H9 (cell line): ENCODE data around the gene DOCK9. TPM values are rescaled to one million over a fixed set of nuclear protein-coding genes. Genes with fewer than 3 reads are reported as not detected.

ENCODE experiments used
- DNase-seq: peaks from one replicate; pipeline ENCODE4 v3.0.0-alpha.2; 2017
- H2AFZ ChIP-seq: one replicate; pipeline ENCODE4 v1.6.1; 2013; ENCODE audit warnings: mild to moderate bottlenecking, low read length, control low read depth, moderate library complexity
- H2AK5ac ChIP-seq: 2 replicates; pipeline ENCODE4 v1.6.1; 2013; ENCODE audit warnings: low read length, control low read depth, mixed read lengths; ENCODE audit not compliant: insufficient read length
- H2BK120ac ChIP-seq: one replicate; pipeline ENCODE4 v1.6.1; 2013; ENCODE audit warnings: low read depth, mild to moderate bottlenecking, low read length, control low read depth, inconsistent platforms; ENCODE audit not compliant: poor library complexity, severe bottlenecking
- H2BK12ac ChIP-seq: 2 replicates; pipeline ENCODE4 v1.6.1; 2013; ENCODE audit warnings: low read length, control low read depth, mixed read lengths, low read depth; ENCODE audit not compliant: insufficient read length
- H2BK15ac ChIP-seq: 2 replicates; pipeline ENCODE4 v1.6.1; 2013; ENCODE audit warnings: low read depth, low read length, control low read depth
- H2BK20ac ChIP-seq: one replicate; pipeline ENCODE4 v1.6.1; 2013; ENCODE audit warnings: low read depth, mild to moderate bottlenecking, low read length, control low read depth, inconsistent platforms; ENCODE audit not compliant: poor library complexity, severe bottlenecking
- H2BK5ac ChIP-seq: 2 replicates; pipeline ENCODE4 v1.6.1; 2013; ENCODE audit warnings: low read length, control low read depth, mixed read lengths; ENCODE audit not compliant: insufficient read length
- H3K14ac ChIP-seq: 2 replicates; pipeline ENCODE4 v1.6.1; 2013; ENCODE audit warnings: low read length, control low read depth; ENCODE audit not compliant: insufficient read depth
- H3K18ac ChIP-seq: 2 replicates; pipeline ENCODE4 v1.6.1; 2013; ENCODE audit warnings: low read depth, mild to moderate bottlenecking, mixed read lengths, low read length, control low read depth; ENCODE audit not compliant: insufficient read length
- H3K23ac ChIP-seq: 2 replicates; pipeline ENCODE4 v1.6.1; 2013; ENCODE audit warnings: low read length, control low read depth, mixed read lengths, low read depth; ENCODE audit not compliant: insufficient read length
- H3K23me2 ChIP-seq: 2 replicates; pipeline ENCODE4 v1.6.1; 2013; ENCODE audit warnings: low read depth, mild to moderate bottlenecking, mixed read lengths, low read length, control low read depth; ENCODE audit not compliant: insufficient read length, poor library complexity, severe bottlenecking
- H3K27ac ChIP-seq: 2 replicates; pipeline ENCODE4 v1.5.1; 2013; ENCODE audit warnings: low read length, control low read depth, mixed read lengths, low read depth; ENCODE audit not compliant: insufficient read length
- H3K27me3 ChIP-seq: 2 replicates; pipeline ENCODE4 v1.6.1; 2013; ENCODE audit warnings: low read length, control low read depth, inconsistent platforms; ENCODE audit not compliant: insufficient read depth
- H3K4ac ChIP-seq: 2 replicates; pipeline ENCODE4 v1.6.1; 2013; ENCODE audit warnings: low read depth, mild to moderate bottlenecking, control low read depth, inconsistent platforms, low read length, moderate library complexity
- H3K4me1 ChIP-seq: 2 replicates; pipeline ENCODE4 v1.6.1; 2013; ENCODE audit warnings: low read length, control low read depth, inconsistent platforms; ENCODE audit not compliant: insufficient read depth
- H3K4me2 ChIP-seq: 2 replicates; pipeline ENCODE4 v1.6.1; 2013; ENCODE audit warnings: low read length, control low read depth, mixed read lengths; ENCODE audit not compliant: insufficient read length, insufficient read depth
- H3K56ac ChIP-seq: 2 replicates; pipeline ENCODE4 v1.6.1; 2013; ENCODE audit warnings: low read depth, mild to moderate bottlenecking, mixed read lengths, low read length, control low read depth; ENCODE audit not compliant: insufficient read length
- H3K79me1 ChIP-seq: 2 replicates; pipeline ENCODE4 v1.6.1; 2013; ENCODE audit warnings: low read depth, mild to moderate bottlenecking, moderate library complexity, low read length, control low read depth, inconsistent platforms; ENCODE audit not compliant: insufficient read depth, poor library complexity, severe bottlenecking
- H3K79me2 ChIP-seq: 2 replicates; pipeline ENCODE4 v1.6.1; 2013; ENCODE audit warnings: low read length, control low read depth, inconsistent platforms; ENCODE audit not compliant: insufficient read depth
- H3K9ac ChIP-seq: 2 replicates; pipeline ENCODE4 v1.6.1; 2013; ENCODE audit warnings: low read length, control low read depth, mixed read lengths; ENCODE audit not compliant: insufficient read length; ENCODE audit errors: extremely low read depth
- H3K9me3 ChIP-seq: one replicate; pipeline ENCODE4 v1.6.1; 2013; ENCODE audit warnings: low read depth, low read length, inconsistent platforms; ENCODE audit not compliant: control insufficient read depth
- H3T11ph ChIP-seq: one replicate; pipeline ENCODE4 v1.6.1; 2013; ENCODE audit warnings: mild to moderate bottlenecking, low read length, control low read depth, inconsistent platforms
- H4K20me1 ChIP-seq: one replicate; pipeline ENCODE4 v1.6.1; 2013; ENCODE audit not compliant: control insufficient read depth, insufficient read length, insufficient read depth
- H4K5ac ChIP-seq: 2 replicates; pipeline ENCODE4 v1.6.1; 2013; ENCODE audit warnings: low read depth, mild to moderate bottlenecking, mixed read lengths, low read length, control low read depth; ENCODE audit not compliant: insufficient read length
- H4K8ac ChIP-seq: replicated peaks from 2 replicates; pipeline ENCODE4 v1.6.1; 2013; ENCODE audit warnings: low read length, control low read depth, mixed read lengths, low read depth; ENCODE audit not compliant: insufficient read length
- H4K91ac ChIP-seq: 2 replicates; pipeline ENCODE4 v1.6.1; 2013; ENCODE audit warnings: low read depth, mild to moderate bottlenecking, moderate library complexity, mixed read lengths, low read length, control low read depth; ENCODE audit not compliant: insufficient read length
- H3K27ac Mint-ChIP-seq, 3 experiments: 2 replicates in 2 of 3; 3 replicates in 1 of 3; pipeline ENCODE4 v1.8.0; 2020 to 2021; ENCODE audit warnings: mixed read lengths in 3 of 3, mild to moderate bottlenecking in 1 of 3, moderate library complexity in 1 of 3
- H3K27me3 Mint-ChIP-seq: 2 replicates; pipeline ENCODE4 v1.8.0; 2021; ENCODE audit warnings: low read depth, mild to moderate bottlenecking, moderate library complexity, mixed read lengths
- H3K36me3 Mint-ChIP-seq, 3 experiments: 2 replicates in 2 of 3; 3 replicates in 1 of 3; pipeline ENCODE4 v1.8.0; 2020 to 2021; ENCODE audit warnings: low read depth in 3 of 3, mixed read lengths in 3 of 3; ENCODE audit not compliant: insufficient read depth in 1 of 3
- H3K4me1 Mint-ChIP-seq, 2 experiments: 2 replicates each; pipeline ENCODE4 v1.8.0; 2020; ENCODE audit warnings: mixed read lengths in 2 of 2
- H3K4me3 Mint-ChIP-seq, 2 experiments: 2 replicates in 1 of 2; 3 replicates in 1 of 2; pipeline ENCODE4 v1.8.0; 2020 to 2021; ENCODE audit warnings: mild to moderate bottlenecking in 2 of 2, mixed read lengths in 2 of 2, moderate library complexity in 1 of 2
- H3K9me3 Mint-ChIP-seq, 2 experiments: 2 replicates in 1 of 2; 3 replicates in 1 of 2; pipeline ENCODE4 v1.8.0; 2020; ENCODE audit warnings: mild to moderate bottlenecking in 2 of 2, mixed read lengths in 2 of 2, moderate library complexity in 1 of 2
- CTCF ChIP-seq: fragments of 200-600 bp; sonication (generic); conservative IDR thresholded peaks from 3 replicates; pipeline ENCODE4 v1.8.0; 2021; ENCODE audit warnings: antibody characterized with exemption, mild to moderate bottlenecking
- WGBS: extraction: QIAGEN DNeasy Blood & Tissue Kit; methylation state at CpG from one replicate; pipeline ENCODE4 v1.1.7; 2013; ENCODE audit warnings: missing lambda C conversion rate, low lambda C conversion rate, mixed read lengths; ENCODE audit not compliant: insufficient read length; ENCODE audit errors: extremely low coverage; 5-methylcytosine and 5-hydroxymethylcytosine counted together
- total RNA-seq: library from RNA; stranded (reverse); gene quantifications from 2 replicates; pipeline ENCODE4 v1.2.1, GENCODE V29; 2021

DOCK9 gene
- total RNA-seq, 1 experiment from 2014 or later: 23.0 TPM

- Histone ChIP-seq H4K91ac (no peak overlapping the region), H3K18ac (no peak overlapping the region), H4K5ac (no peak overlapping the region), H3T11ph (no peak overlapping the region), H3K4me2 (no peak overlapping the region), H3K4ac (no peak overlapping the region), H3K79me2 (0 out of 2 replicates have a peak, but pooled peaks cover 1% of the 10 kb centered on the region), H3K79me1 (no peaks in the 10 kb centered on the region), H3K4me1 (peaks cover 11% of the 10 kb centered on the region), H2BK20ac (no peak overlapping the region), H2AFZ (no peak overlapping the region), H3K23ac (no peak overlapping the region), H3K23me2 (no peaks in the 10 kb centered on the region), H2BK15ac (no peak overlapping the region), H4K20me1 (no peaks in the 10 kb centered on the region), H3K27me3 (no peaks in the 10 kb centered on the region), H3K9ac (no peak overlapping the region), H4K8ac (no peak overlapping the region), H2BK5ac (no peak overlapping the region), H3K27ac (no peak overlapping the region), H2BK120ac (no peak overlapping the region), H3K9me3 (no peaks in the 10 kb centered on the region), H3K14ac (no peak overlapping the region), H2AK5ac (no peak overlapping the region), H3K56ac (no peak overlapping the region), H2BK12ac (no peak overlapping the region)
- no CpG with 5 or more reads among the region's 3 CpGs for WGBS
- Mint-ChIP-seq H3K9me3 (no peaks in the 10 kb centered on the region), H3K27ac (no peak overlapping the region; a peak in 1 of 7 replicates), H3K27me3 (no peaks in the 10 kb centered on the region), H3K4me3 (no peak overlapping the region), H3K4me1 (peaks cover 33 to 39% of the 10 kb centered on the region in 2 experiments), H3K36me3 (no peaks in the 10 kb centered on the region)
- no peak for TF ChIP-seq CTCF
- DNase-seq: no peak
Observed at GRCh38 chr13:98822225-98822606, 155.6 kb downstream of the DOCK9 start.
